Erythroblast (primary cell): ENCODE measurements around the gene RREB1.

Experiments
- GATA1 ChIP-seq: IDR thresholded peaks from 2 replicates; pipeline ENCODE4 v1.6.1; 2011; ENCODE audit warnings: low read depth, mild to moderate bottlenecking, control low read depth, low read length, moderate library complexity
- POLR2A ChIP-seq: IDR thresholded peaks from 2 replicates; pipeline ENCODE4 v1.6.1; 2011; ENCODE audit warnings: mild to moderate bottlenecking, low read length

- TF ChIP-seq POLR2A (no peak), GATA1 (no peak)
Observed at GRCh38 chr6:7155871-7156579, 48.3 kb downstream of the RREB1 start.
